Ovary (tissue), 9 donors: ENCODE data around the gene ATP9A. TPM values are rescaled to one million over a fixed set of nuclear protein-coding genes. Genes with fewer than 3 reads are reported as not detected.
"Not testable (repeated sequence)": the region's sequence is repeated elsewhere in the genome, so short reads cannot be mapped to it uniquely, and the experiment has no call there.

Source experiments
- DNase-seq, 5 donors: peaks; one replicate each; pipeline ENCODE4 v3.0.0-alpha.2; 2019 to 2020
- H3K27ac ChIP-seq, 2 donors: fragments of 200-600 bp; one replicate each; pipeline versions ENCODE4 v1.5.1 to v1.8.0; 2019 to 2022
- H3K27me3 ChIP-seq: fragments of 200-600 bp; one replicate; pipeline ENCODE4 v1.8.0; 2022
- H3K36me3 ChIP-seq: fragments of 200-600 bp; sonication (generic); one replicate; pipeline ENCODE4 v1.5.1; 2019
- H3K4me1 ChIP-seq: one replicate; pipeline ENCODE4 v1.8.1; 2013; ENCODE audit warnings: mild to moderate bottlenecking, moderate library complexity; ENCODE audit not compliant: insufficient read depth
- H3K4me3 ChIP-seq: fragments of 200-600 bp; sonication (generic); one replicate; pipeline ENCODE4 v1.5.1; 2017
- H3K9me3 ChIP-seq, 2 donors: fragments of 200-600 bp in 1 of 2; sonication (generic) in 1 of 2; one replicate each; pipeline versions ENCODE4 v1.5.1 to v1.8.1; 2013 to 2019; ENCODE audit warnings: mild to moderate bottlenecking in 1 of 2, moderate library complexity in 1 of 2
- EP300 ChIP-seq: sonication (generic); formaldehyde crosslinking; IDR thresholded peaks from one replicate; pipeline ENCODE4 v1.6.1; 2017; ENCODE audit warnings: antibody characterized with exemption
- POLR2A ChIP-seq: fragments of 450-650 bp; IDR thresholded peaks from one replicate; pipeline ENCODE4 v1.6.1; 2017; ENCODE audit warnings: antibody characterized with exemption, mild to moderate bottlenecking, moderate library complexity
- WGBS, 3 donors: extraction: QIAGEN DNeasy Blood & Tissue Kit in 1 of 3; methylation state at CpG; one replicate each; pipeline versions ENCODE4 v1.1.5 to v1.1.7; 2013 to 2017; 5-methylcytosine and 5-hydroxymethylcytosine counted together
- intact Hi-C, 4 donors: fragments of 100-400 bp; cut with DNase I; formaldehyde crosslinking; loops; one replicate each; pipeline versions ENCODE4 v1.11.0 to v1.15.1; 2022 to 2023
- polyA plus RNA-seq, 2 donors: library from polyadenylated mRNA; stranded (reverse); fragments of 200-250 nt in 1 of 2; fragments of 350-450 nt in 1 of 2; fragmentation: Illumina TruSeq in 1 of 2; extraction: RNeasy Lipid Tissue Mini Kit (QIAGEN cat#74804) in 1 of 2; gene quantifications; one replicate each; pipeline ENCODE4 v1.2.3, GENCODE V29; 2013 to 2014
- total RNA-seq, 7 donors: library from RNA; depleted of rRNA in 2 of 7; stranded (reverse); fragments of >200 nt in 2 of 7; fragmentation: NEBNext Ultra II Directional in 3 of 7; extraction: Animal tissue kit (Norgen Biotek cat#: 25700) in 3 of 7; gene quantifications; one replicate each; pipeline versions ENCODE4 v1.1.0 to v1.2.4, GENCODE V29; 2016 to 2023
- TF ChIP-seq, protein P1 (sequence below), 3 donors: fragments of 450-650 bp in 2 of 3; fragments of 200-600 bp in 1 of 3; IDR thresholded peaks; one replicate each; pipeline versions ENCODE4 v1.5.1 to v1.8.0; 2016 to 2022; ENCODE audit warnings: antibody characterized with exemption in 3 of 3, mild to moderate bottlenecking in 1 of 3
- donor health status: DM: no; HTN: no; CAD: no; lungs with moderate emphysema.
- donor health status: DM: no; HTN: no; CAD: no.
- donor health status: Bipolar disorder and iron deficiency.
- donor health status: DM: yes; HTN: yes; CAD: no.
- donor health status: DM: no; HTN: no; CAD: no.
- donor health status: DM: yes; HTN: yes; CAD: no.

Gene ATP9A
- total and polyA plus RNA-seq, 9 donors = 12.9 to 44.6 (median 29.2) TPM

DNA sequence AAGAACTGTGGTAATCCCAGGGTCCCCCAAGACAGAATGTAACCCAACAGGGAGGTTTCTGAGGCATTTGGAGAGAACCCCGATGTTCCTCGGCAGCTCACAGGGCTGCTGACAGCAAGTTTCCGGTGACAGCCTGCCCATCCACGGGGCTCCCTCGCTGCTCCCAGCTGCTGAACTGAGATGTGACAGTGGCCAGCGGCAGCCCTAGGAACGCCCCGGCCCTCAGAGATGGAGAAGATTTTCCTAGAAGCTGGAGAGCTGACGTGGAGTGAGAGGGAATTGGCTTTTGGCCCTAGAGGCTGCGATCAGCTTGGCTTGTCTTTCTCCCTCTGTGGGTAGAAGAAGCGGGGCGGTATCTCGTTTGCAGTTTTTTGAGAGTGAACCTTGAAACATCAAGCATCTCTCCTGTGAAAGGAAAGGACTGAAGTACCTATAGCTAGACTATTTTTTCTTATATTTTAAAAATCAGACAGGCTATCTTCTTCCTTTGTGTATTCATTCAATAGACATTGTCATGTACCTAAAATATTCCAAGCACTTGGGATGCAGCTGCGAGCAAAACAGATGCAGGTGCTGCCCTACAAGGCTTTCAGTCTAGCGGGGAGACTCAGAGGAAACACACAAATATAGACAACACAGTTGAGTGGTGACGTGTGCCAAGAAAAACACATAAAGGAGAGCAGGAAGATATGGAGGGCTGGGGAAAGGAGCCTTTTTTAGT lies 197.3 kb downstream of the ATP9A start:
- no peak overlapping the region for H3K4me3 ChIP-seq
- H3K9me3 ChIP-seq = peaks cover 0 to 6% of the 10 kb centered on the region in 2 donors
- no peaks in the 10 kb centered on the region for H3K27me3 ChIP-seq
- H3K27ac ChIP-seq = no peak overlapping the region
- TF ChIP-seq, protein P1, sequence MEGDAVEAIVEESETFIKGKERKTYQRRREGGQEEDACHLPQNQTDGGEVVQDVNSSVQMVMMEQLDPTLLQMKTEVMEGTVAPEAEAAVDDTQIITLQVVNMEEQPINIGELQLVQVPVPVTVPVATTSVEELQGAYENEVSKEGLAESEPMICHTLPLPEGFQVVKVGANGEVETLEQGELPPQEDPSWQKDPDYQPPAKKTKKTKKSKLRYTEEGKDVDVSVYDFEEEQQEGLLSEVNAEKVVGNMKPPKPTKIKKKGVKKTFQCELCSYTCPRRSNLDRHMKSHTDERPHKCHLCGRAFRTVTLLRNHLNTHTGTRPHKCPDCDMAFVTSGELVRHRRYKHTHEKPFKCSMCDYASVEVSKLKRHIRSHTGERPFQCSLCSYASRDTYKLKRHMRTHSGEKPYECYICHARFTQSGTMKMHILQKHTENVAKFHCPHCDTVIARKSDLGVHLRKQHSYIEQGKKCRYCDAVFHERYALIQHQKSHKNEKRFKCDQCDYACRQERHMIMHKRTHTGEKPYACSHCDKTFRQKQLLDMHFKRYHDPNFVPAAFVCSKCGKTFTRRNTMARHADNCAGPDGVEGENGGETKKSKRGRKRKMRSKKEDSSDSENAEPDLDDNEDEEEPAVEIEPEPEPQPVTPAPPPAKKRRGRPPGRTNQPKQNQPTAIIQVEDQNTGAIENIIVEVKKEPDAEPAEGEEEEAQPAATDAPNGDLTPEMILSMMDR (IDR thresholded peaks at IDR 0.05) = no peak
- TF ChIP-seq POLR2A (no peak), EP300 (no peak)
- 15 to 20% (median 17%) methylated on average over 16 of the region's 16 CpGs for WGBS, 3 donors
- intact Hi-C loops = no loop called here
- no peaks in the 10 kb centered on the region for H3K36me3 ChIP-seq
- no peak for DNase-seq
- H3K4me1 ChIP-seq = no peaks in the 10 kb centered on the region

DNA sequence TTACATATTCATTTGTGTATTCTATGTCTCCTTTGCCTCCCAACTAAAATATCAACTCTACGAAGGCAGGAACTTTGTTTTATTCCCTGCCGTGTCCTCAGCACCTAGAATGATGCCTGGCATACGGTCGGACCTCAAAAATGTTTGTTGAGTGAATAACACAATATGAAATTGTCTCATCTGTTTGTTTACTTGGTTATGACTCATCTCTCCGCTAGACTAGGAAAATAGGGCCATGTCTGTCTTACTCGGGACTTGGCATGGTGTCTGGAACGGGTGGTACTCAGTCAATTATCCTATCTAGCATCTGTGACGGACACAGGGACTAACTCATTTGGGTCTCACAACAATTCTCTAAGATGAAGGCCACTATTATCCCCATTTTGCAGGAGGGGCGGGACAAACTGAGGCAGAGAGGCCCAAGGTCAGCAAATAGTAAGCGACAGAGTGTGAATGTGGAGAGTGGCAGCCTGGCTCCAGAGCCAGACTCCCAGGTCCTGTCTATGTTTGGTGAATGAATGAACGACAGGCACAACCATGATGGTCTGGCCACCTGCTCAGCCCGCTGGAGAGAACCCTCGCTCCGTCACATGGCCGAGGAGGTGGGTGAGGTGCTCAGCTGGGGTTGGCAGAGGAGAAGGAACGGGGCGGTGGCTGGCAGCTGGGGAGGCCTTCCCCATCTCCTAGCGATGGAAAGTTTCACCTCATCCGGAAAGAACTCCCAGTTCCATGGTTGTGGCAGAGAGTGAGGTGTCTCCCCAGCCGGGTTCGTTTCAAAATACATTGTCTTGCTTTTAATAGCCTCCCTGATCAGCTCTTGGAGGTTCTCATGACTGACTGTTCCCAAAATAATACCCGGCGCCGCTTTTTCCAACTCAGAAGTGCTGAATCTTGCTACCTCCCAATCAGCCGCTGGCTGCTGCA lies 198.1 kb downstream of the ATP9A start:
- H3K9me3 ChIP-seq = peaks cover 0 to 5% of the 10 kb centered on the region in 2 donors
- DNase-seq = no peak
- H3K27me3 ChIP-seq = no peaks in the 10 kb centered on the region
- intact Hi-C loops = loop anchor here in 2 of 4 donors (10.0 kb wide), 2 partner anchors 75 to 115 kb away; no protein-coding TSS in a partner anchor
- TF ChIP-seq, protein P1 (IDR thresholded peaks at IDR 0.05) = no peak
- TF ChIP-seq POLR2A = no peak
- no peak for TF ChIP-seq EP300
- 71 to 79% (median 75%) methylated on average over 25 of the region's 25 CpGs for WGBS, 3 donors
- no peak overlapping the region for H3K27ac ChIP-seq
- no peaks in the 10 kb centered on the region for H3K36me3 ChIP-seq
- H3K4me3 ChIP-seq = no peak overlapping the region
- H3K4me1 ChIP-seq = no peaks in the 10 kb centered on the region

DNA sequence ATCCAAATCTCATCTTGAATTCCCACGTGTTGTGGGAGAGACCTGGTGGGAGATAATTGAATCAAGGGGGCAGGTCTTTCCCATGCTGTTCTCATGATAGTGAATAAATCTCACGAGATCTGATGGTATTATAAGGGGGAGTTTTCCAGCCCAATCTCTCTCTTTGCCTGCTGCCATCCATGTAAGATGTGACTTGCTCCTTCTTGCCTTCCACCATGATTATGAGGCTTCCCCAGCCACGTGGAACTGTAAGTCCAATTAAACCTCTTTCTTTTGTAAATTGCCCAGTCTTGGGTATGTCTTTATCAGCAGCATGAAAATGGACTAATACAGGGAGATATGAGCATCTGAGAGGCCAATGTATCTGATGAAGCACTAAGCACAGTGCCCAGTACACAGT lies 199.7 kb downstream of the ATP9A start:
- H3K9me3 ChIP-seq, H3K4me1 ChIP-seq, H3K4me3 ChIP-seq, DNase-seq, H3K36me3 ChIP-seq, H3K27me3 ChIP-seq, H3K27ac ChIP-seq: not testable (repeated sequence)
- 65 to 76% (median 66%) methylated on average over 3 of the region's 3 CpGs for WGBS, 3 donors
- intact Hi-C loops = loop anchor here in 2 of 4 donors (10.0 kb wide), 2 partner anchors 74 to 114 kb away; no protein-coding TSS in a partner anchor

DNA sequence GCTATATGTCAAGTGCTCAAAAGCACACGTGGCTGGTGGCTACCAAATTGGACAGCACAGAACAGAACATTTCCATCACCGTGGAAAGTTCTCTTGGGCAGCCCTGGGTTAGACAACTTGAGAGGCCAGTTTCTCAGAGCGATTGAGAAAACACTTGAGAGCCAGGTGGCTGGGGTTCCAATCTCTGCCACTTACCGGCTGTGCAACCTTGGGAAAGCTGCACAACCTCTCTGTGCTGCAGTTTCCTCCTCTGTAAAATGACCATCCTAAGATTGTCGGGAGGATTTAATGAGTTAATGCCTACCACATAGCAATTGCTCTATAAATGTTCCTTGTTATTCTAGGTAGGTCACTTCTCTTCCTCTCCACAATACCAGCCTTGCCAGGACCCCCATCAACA lies 200.6 kb downstream of the ATP9A start:
- Histone ChIP-seq H3K27me3 (no peaks in the 10 kb centered on the region), H3K9me3 (no peaks in the 10 kb centered on the region), H3K4me1 (peaks cover 7% of the 10 kb centered on the region), H3K27ac (no peak overlapping the region), H3K36me3 (no peaks in the 10 kb centered on the region), H3K4me3 (no peak overlapping the region)
- TF ChIP-seq, protein P1 (IDR thresholded peaks at IDR 0.05) = no peak
- TF ChIP-seq EP300 = no peak
- TF ChIP-seq POLR2A = no peak
- intact Hi-C loops = loop anchor here in 2 of 4 donors (10.0 kb wide), 2 partner anchors 73 to 113 kb away; no protein-coding TSS in a partner anchor
- no peak for DNase-seq
- 82 to 87% (median 85%) methylated on average over 5 of the region's 5 CpGs for WGBS, 3 donors
